Subcutaneous abdominal adipose tissue (tissue), 5 donors: ENCODE results near the gene EWSR1.

Source experiments
- H3K27ac ChIP-seq: one replicate; pipeline ENCODE4 v1.7.0; 2013; ENCODE audit warnings: low read depth, mild to moderate bottlenecking, inconsistent platforms, low read length, moderate library complexity
- H3K27me3 ChIP-seq, 5 donors: one replicate each; pipeline ENCODE4 v1.7.0; 2013; ENCODE audit warnings: low read length in 5 of 5, inconsistent platforms in 1 of 5; ENCODE audit not compliant: control insufficient read depth in 5 of 5, insufficient read depth in 4 of 5
- H3K36me3 ChIP-seq, 5 donors: one replicate each; pipeline ENCODE4 v1.7.0; 2013; ENCODE audit warnings: low read length in 5 of 5; ENCODE audit not compliant: control insufficient read depth in 5 of 5, insufficient read depth in 5 of 5
- H3K4me1 ChIP-seq, 5 donors: one replicate each; pipeline ENCODE4 v1.7.0; 2013; ENCODE audit warnings: low read length in 5 of 5, mild to moderate bottlenecking in 3 of 5, moderate library complexity in 1 of 5; ENCODE audit not compliant: control insufficient read depth in 5 of 5, insufficient read depth in 5 of 5
- H3K4me3 ChIP-seq, 5 donors: one replicate each; pipeline ENCODE4 v1.7.0; 2013; ENCODE audit warnings: low read length in 5 of 5, low read depth in 1 of 5
- H3K9ac ChIP-seq, 5 donors: one replicate each; pipeline ENCODE4 v1.7.0; 2013; ENCODE audit warnings: low read length in 5 of 5, mild to moderate bottlenecking in 4 of 5, moderate library complexity in 3 of 5
- H3K9me3 ChIP-seq, 5 donors: one replicate each; pipeline ENCODE4 v1.7.0; 2013; ENCODE audit warnings: low read length in 5 of 5; ENCODE audit not compliant: control insufficient read depth in 5 of 5
- donor health status: healthy.
- donor health status: healthy.
- donor health status: healthy.
- donor health status: healthy.
- donor health status: healthy.

The EWSR1 gene

DNA sequence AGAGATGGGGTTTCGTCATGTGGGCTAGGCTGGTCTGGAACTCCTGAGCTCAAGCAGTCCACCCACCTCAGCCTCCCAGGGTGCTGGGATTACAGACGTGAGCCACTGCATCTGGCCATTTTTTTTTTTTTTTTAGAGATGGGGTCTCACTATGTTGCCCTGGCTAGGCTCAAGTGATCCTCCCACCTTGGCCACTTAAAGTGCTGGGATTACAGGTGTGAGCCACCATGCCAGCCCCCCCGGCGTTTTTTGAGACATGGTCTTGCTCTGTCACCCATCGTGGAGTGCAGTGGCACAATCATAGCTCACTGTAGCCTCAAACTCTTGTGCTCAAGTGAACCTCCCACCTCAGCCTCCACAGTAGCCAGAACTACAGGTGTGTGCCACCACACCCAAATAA lies 16.8 kb upstream of the EWSR1 start:
- no peak overlapping the region for H3K4me3 ChIP-seq
- H3K9me3 ChIP-seq: no peaks in the 10 kb centered on the region
- H3K27ac ChIP-seq: no peak overlapping the region
- no peaks in the 10 kb centered on the region for H3K4me1 ChIP-seq
- no peaks in the 10 kb centered on the region for H3K36me3 ChIP-seq
- no peak overlapping the region for H3K9ac ChIP-seq
- H3K27me3 ChIP-seq: peaks cover 0 to 3% (median 0%) of the 10 kb centered on the region in 5 donors

DNA sequence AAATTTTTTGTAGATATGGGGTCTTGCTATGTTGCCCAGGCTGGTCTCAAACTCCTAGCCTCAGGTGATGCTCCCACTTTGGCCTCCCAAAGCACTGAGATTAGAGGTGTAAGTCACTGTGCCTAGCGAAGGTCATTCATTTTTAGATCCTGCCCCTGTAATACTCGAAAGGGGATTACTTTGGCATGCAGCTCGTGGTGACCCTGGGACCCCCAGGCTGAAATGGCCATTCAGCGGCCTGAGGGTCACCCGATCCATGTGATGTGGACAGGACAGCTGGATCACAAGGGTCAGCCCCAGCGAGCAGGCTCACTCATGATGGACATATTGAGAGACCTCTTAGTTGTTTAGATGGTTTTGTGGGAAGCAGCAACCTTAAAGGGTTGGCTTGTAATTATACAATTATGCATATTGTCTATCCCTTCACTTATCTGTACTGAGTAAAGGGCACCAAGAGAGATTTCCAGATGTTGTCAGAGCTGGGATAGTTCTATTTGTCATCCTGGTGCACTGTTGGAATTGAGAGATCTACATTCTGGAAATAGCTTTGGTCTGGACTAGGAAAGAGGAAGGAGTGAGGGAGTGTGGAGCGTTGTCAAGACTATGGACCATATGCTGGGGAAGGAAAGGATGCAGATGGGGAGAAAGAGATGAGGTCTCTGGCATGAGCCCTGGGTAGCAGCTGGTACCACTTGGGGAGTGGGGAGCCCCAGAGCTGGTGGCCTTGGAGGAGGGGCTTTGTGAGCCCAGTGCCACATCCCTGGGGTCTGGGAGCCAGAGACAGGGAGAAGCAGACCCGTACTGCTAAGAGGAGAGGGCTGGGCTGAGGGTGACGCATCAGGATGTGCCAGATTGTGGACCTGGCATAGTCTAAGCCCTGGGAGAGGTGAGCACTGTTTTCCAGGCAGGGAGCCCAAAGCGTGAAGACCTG lies 15.8 kb upstream of the EWSR1 start:
- peaks cover 0 to 3% (median 0%) of the 10 kb centered on the region in 5 donors for H3K27me3 ChIP-seq
- no peaks in the 10 kb centered on the region for H3K36me3 ChIP-seq
- H3K4me3 ChIP-seq: no peak overlapping the region
- no peak overlapping the region for H3K9ac ChIP-seq
- no peaks in the 10 kb centered on the region for H3K4me1 ChIP-seq
- H3K9me3 ChIP-seq: no peaks in the 10 kb centered on the region
- no peak overlapping the region for H3K27ac ChIP-seq

DNA sequence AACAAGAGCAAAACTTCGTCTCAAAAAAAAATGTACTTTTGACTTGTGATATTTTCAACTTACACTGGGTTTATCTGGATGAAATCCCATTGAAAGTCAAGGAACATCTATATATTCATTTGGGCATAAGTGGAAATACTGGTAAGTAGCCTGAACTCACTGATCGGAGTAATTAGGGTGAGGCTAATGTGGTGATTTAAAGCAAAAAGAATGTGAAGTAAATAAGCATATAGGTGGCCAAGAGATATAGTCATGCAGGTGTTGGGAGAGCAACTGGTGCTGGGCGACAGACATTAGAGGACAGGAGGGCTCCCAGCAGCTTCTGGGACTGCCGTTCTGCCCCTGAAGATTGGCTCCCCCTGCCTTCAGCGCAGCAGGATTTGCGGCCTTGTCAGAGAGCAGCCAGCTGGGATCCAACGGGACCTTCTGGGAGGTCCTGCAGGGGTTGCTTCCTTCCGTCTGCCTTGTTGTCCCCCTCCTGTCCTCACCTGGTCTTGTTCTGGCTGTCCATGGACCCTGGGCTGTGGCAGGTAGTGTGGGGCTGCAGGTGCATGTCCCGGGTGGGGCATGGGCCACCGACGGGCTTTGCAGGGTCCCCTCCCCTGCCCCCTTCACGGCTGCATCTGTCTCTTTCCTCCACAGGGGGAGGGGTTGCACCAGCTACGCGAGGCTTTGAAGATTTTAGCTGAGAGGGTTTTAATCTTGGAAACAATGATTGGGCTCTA lies 14.3 kb upstream of the EWSR1 start:
- Histone ChIP-seq H3K27ac (no peak overlapping the region), H3K4me3 (no peak overlapping the region), H3K27me3 (peaks cover 0 to 3% (median 0%) of the 10 kb centered on the region in 5 donors), H3K9me3 (no peaks in the 10 kb centered on the region), H3K9ac (no peak overlapping the region), H3K36me3 (no peaks in the 10 kb centered on the region), H3K4me1 (no peaks in the 10 kb centered on the region)

DNA sequence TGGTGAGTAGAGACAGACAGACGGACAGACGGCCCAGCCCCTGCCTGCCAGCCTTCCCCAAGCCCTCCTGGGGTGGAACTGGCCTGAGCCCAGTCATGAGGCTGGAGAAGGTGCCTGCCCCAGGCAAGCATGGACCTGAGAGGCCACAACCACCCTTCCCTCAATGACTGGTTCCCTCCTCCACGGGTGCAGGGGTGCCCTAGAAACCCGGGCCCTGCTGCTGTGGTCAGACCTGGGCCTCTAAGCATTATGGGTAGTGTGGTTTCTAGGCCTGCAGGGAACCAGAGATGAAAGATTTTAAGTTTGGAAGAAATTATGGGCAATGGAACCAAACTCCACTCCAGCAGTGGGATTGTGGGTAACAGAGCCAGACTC lies 13.8 kb upstream of the EWSR1 start:
- Histone ChIP-seq H3K4me1 (no peaks in the 10 kb centered on the region), H3K4me3 (no peak overlapping the region), H3K9me3 (no peaks in the 10 kb centered on the region), H3K27ac (no peak overlapping the region), H3K36me3 (peaks cover 0 to 2% (median under 1%) of the 10 kb centered on the region in 5 donors), H3K9ac (no peak overlapping the region), H3K27me3 (peaks cover 0 to 3% (median 0%) of the 10 kb centered on the region in 5 donors)

DNA sequence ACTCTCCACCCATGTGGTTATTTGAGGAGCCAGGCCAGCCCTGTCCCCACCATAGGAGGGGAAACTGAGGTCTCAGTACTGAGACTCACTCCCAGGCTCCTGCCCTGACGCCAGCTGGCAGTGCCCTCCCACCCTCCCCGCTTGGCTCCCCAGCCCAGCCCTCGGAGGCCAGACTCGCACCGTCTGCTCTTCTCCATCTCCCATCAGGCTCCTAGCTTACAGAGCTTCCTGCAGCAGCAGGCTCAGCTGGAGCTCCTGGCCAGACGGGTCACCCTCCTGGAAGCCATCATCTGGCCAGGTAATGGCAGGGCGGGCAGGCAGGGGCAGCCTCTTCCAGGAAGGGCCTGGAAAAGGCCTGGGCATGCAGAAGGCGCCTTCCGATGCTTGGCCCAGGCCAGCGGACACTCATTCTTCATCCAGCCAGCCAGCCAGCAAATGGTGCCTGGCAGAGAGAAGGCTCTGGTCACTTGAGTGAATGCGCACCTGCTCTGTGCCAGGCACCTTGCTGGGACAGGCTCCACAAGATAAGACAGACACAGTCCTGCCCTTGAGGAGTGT lies 12.9 kb upstream of the EWSR1 start:
- no peaks in the 10 kb centered on the region for H3K9me3 ChIP-seq
- H3K4me1 ChIP-seq: no peaks in the 10 kb centered on the region
- H3K27me3 ChIP-seq: peaks cover 0 to 3% (median 0%) of the 10 kb centered on the region in 5 donors
- H3K9ac ChIP-seq: no peak overlapping the region
- H3K4me3 ChIP-seq: no peak overlapping the region
- peaks cover 0 to 11% (median 9%) of the 10 kb centered on the region in 5 donors for H3K36me3 ChIP-seq
- no peak overlapping the region for H3K27ac ChIP-seq

DNA sequence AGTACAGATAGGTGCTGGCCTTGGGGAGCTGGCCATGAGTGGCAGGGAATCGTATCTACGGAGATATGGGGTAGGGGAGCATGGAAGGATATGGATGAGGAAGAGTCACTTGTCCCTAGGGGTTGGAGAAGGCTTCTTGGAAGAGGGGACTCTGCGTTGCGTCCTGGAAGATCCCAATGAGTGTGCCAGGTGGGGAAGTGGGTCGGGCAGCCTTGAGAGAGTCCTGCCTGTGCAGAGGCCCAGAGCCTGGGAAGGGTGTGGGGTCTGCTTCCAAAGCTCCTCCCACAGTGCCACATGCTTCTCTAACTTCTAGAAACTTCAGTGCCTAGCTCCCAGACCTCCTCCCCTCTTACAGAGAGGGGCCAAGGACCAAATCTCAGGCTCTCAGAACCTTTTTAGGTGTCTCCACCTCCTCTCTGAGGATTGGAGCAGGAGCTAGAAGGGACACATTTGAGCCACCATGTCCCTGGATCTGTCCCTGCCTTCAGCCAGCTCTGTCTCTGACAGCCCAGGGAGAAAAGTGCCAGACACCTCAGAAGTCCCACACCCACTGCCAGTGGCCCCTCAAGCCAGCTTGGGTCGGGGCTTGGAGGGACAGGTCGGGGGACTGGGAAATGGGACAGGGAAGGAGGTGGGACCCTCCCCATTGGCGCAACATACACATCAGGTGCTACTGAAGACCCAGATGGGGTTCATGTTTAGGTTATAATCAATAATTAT lies 11.3 kb upstream of the EWSR1 start:
- no peak overlapping the region for H3K4me3 ChIP-seq
- no peak overlapping the region for H3K27ac ChIP-seq
- H3K9me3 ChIP-seq: no peaks in the 10 kb centered on the region
- H3K36me3 ChIP-seq: peaks cover 0 to 17% (median 12%) of the 10 kb centered on the region in 5 donors
- H3K9ac ChIP-seq: no peak overlapping the region
- H3K4me1 ChIP-seq: no peaks in the 10 kb centered on the region
- peaks cover 0 to 3% (median 0%) of the 10 kb centered on the region in 5 donors for H3K27me3 ChIP-seq

DNA sequence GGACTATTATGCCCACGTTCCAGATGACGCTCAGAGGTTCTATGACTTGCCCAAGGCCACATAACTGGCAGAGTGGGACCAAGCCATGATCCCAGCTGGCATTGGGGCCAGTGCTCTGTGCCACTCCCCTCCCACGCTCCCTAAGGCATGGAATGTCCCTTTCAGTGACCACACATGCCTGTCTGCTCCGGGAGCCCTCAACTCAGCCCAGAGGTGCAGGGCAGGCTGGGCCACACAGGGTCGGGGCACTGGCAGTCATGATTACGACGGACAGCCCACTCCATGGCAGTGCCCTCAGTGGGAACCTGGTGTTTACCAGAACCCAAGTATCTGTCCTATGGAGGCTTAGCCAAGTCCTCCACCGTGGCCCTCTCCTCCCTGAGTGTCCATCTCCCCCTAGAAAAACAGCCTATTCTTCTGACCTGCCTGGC lies 10.3 kb upstream of the EWSR1 start:
- H3K27me3 ChIP-seq: no peaks in the 10 kb centered on the region
- H3K27ac ChIP-seq: no peak overlapping the region
- H3K9ac ChIP-seq: no peak overlapping the region
- H3K36me3 ChIP-seq: peaks cover 0 to 17% (median 12%) of the 10 kb centered on the region in 5 donors
- no peaks in the 10 kb centered on the region for H3K4me1 ChIP-seq
- H3K9me3 ChIP-seq: no peaks in the 10 kb centered on the region
- no peak overlapping the region for H3K4me3 ChIP-seq

DNA sequence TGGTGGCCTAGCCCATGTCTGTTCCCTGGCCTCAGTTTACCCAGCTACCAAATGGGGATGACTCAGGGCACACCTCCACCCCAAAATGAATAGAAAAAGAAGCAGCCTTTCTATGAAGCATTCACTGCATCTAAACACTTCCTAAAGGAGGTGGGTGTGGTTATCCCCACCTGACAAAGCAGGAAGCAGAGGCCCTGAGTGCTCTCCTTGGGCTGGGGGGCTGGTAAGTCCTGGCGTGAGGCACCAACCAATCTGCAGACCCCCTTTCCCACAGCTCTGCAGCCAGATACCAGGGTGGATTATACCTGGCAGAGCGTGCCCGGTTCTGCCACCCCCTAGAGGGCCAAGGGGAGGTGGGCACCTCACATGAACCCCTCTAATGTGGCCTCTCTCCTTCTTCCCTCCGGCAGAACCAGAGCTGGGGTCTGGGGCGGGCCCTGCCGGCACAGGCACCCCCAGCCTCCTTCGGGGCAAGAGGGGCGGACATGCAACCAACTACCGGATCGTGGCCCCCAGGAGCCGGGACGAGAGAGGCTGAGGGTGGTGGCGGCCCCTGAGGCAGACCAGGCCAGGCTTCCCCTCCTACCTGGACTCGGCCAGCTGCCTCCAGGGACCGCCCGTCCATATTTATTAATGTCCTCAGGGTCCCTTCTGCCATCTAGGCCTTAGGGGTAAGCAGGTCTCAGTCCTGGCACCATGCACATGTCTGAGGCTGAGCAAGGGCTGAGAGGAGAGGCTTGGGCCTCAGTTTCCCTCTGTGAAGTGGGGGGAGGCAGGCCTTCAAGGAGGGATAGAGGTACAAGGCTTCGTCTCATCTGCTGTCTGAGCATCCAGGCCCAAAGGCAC lies 9.4 kb upstream of the EWSR1 start:
- H3K36me3 ChIP-seq: peaks cover 0 to 20% (median 14%) of the 10 kb centered on the region in 5 donors

DNA sequence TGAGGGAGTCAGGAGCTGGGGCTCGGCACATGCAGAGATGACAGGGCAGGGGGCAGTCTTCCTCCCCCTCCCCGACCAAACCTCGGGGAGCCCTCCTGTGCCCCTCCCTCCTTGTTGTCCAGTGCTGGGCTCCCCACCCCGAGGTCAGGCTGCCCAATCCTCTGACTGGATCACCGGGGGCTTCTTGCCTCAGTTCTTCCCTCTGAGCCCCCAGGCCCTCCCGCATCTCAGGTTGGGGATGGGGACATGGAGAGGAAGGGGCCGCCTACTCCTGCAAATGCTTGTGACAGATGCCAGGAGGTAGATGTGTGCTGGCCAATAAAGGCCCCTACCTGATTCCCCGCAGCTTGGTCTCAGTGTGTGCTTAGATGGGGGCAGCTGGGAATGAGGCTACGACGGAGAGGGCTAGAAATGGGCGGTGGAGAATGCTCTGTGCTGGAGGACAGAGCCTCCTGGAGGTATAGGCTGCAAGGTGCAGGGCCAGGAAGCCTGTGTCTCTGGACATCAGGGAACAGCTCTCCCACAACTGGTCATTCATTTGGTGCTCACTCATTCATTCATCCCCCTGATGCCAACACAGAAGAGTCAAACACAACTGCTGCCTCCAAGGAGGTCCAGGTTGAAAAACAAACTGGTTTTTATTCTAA lies 8.7 kb upstream of the EWSR1 start:
- H3K27ac ChIP-seq: no peak overlapping the region
- no peaks in the 10 kb centered on the region for H3K4me1 ChIP-seq
- no peak overlapping the region for H3K9ac ChIP-seq
- H3K4me3 ChIP-seq: no peak overlapping the region
- no peaks in the 10 kb centered on the region for H3K27me3 ChIP-seq
- H3K36me3 ChIP-seq: peaks cover 0 to 27% (median 21%) of the 10 kb centered on the region in 5 donors
- no peaks in the 10 kb centered on the region for H3K9me3 ChIP-seq

More for the DNA sequence above, 9.4 kb upstream of the EWSR1 start:
- no peaks in the 10 kb centered on the region for H3K27me3 ChIP-seq
- no peak overlapping the region for H3K27ac ChIP-seq
- H3K9me3 ChIP-seq: no peaks in the 10 kb centered on the region
- H3K9ac ChIP-seq: no peak overlapping the region
- H3K4me1 ChIP-seq: no peaks in the 10 kb centered on the region
- H3K4me3 ChIP-seq: no peak overlapping the region
